ENCODE measurements around the gene NPBWR2.

GRCh38 chr20:64062276-64062595 is 45.1 kb downstream of the NPBWR2 start:
- TF ChIP-seq, protein P1, sequence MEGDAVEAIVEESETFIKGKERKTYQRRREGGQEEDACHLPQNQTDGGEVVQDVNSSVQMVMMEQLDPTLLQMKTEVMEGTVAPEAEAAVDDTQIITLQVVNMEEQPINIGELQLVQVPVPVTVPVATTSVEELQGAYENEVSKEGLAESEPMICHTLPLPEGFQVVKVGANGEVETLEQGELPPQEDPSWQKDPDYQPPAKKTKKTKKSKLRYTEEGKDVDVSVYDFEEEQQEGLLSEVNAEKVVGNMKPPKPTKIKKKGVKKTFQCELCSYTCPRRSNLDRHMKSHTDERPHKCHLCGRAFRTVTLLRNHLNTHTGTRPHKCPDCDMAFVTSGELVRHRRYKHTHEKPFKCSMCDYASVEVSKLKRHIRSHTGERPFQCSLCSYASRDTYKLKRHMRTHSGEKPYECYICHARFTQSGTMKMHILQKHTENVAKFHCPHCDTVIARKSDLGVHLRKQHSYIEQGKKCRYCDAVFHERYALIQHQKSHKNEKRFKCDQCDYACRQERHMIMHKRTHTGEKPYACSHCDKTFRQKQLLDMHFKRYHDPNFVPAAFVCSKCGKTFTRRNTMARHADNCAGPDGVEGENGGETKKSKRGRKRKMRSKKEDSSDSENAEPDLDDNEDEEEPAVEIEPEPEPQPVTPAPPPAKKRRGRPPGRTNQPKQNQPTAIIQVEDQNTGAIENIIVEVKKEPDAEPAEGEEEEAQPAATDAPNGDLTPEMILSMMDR (IDR thresholded peaks at IDR 0.05; ENCODE audit: insufficient read depth, low read length) = no peak
- TF ChIP-seq REST (IDR thresholded peaks at IDR 0.05; ENCODE audit: insufficient replicate concordance, low read depth) (no peak), GABPA (IDR thresholded peaks at IDR 0.05; ENCODE audit: low read depth) (no peak)

Measured in HL-60 (cell line).